SK-N-SH (cell line): ENCODE data around the gene NOB1. TPM values are rescaled to one million over a fixed set of nuclear protein-coding genes. Genes with fewer than 3 reads are reported as not detected.

ENCODE experiments used
- CTCF ChIA-PET: fragments of 300-600, 350-600 bp; formaldehyde crosslinking; extraction: SDS; loops from one replicate; lab custom pipeline; 2021; lab: Yijun Ruan, JAX
- POLR2A ChIA-PET: fragments of 350-600 bp; sonication (Branson Sonifier 250); formaldehyde crosslinking; extraction: SDS; loops from one replicate; lab custom pipeline; 2020; ENCODE audit warnings: antibody characterized with exemption, inconsistent platforms; lab: Yijun Ruan, JAX
- DNase-seq: peaks from one replicate; pipeline ENCODE4 v3.0.0; 2012
- H2AFZ ChIP-seq: fragments of 200-600 bp; sonication (generic); 2 replicates; pipeline ENCODE4 v1.8.1; 2016; ENCODE audit warnings: antibody characterized with exemption, mild to moderate bottlenecking, low read depth
- H3F3A ChIP-seq: fragments of 200-600 bp; sonication (generic); replicated peaks from 2 replicates; pipeline ENCODE3; 2016; ENCODE audit warnings: antibody characterized with exemption, mild to moderate bottlenecking; ENCODE audit not compliant: insufficient read depth
- H3K27ac ChIP-seq, 2 experiments: fragments of 200-500 bp in 1 of 2; fragments of 200-600 bp in 1 of 2; sonication (Bioruptor generic) in 1 of 2; sonication (generic), shearing (Covaris generic) in 1 of 2; 2 replicates each; pipeline versions ENCODE4 v1.5.1 to v1.6.1; 2014 to 2016; ENCODE audit warnings: low read depth in 2 of 2, inconsistent platforms in 1 of 2, low read length in 1 of 2, mild to moderate bottlenecking in 1 of 2, mixed read lengths in 1 of 2
- H3K27me3 ChIP-seq: fragments of 200-600 bp; sonication (generic), shearing (Covaris generic); 2 replicates; pipeline ENCODE4 v1.6.1; 2016; ENCODE audit warnings: mixed run types; ENCODE audit not compliant: insufficient read depth
- H3K36me3 ChIP-seq, 2 experiments: fragments of 200-500 bp in 1 of 2; fragments of 200-600 bp in 1 of 2; sonication (Bioruptor generic) in 1 of 2; sonication (generic) in 1 of 2; replicated peaks in 1 of 2; 2 replicates each; pipeline versions ENCODE3 to v1.5.1; 2014 to 2016; ENCODE audit warnings: low read length in 1 of 2, mild to moderate bottlenecking in 1 of 2; ENCODE audit not compliant: insufficient read depth in 2 of 2, control insufficient read depth in 1 of 2
- H3K4me1 ChIP-seq, 2 experiments: fragments of 200-500 bp in 1 of 2; fragments of 200-600 bp in 1 of 2; sonication (Bioruptor generic) in 1 of 2; sonication (generic), shearing (Covaris generic) in 1 of 2; 2 replicates each; pipeline versions ENCODE4 v1.5.1 to v1.6.1; 2014 to 2016; ENCODE audit warnings: low read depth in 1 of 2, low read length in 1 of 2, mixed run types in 1 of 2; ENCODE audit not compliant: insufficient read depth in 2 of 2, control insufficient read depth in 1 of 2
- H3K4me2 ChIP-seq: fragments of 200-600 bp; sonication (generic), shearing (Covaris generic); 2 replicates; pipeline ENCODE4 v1.6.1; 2017; ENCODE audit warnings: mixed run types
- H3K4me3 ChIP-seq, 2 experiments: fragments of 200-500 bp in 1 of 2; fragments of 200-600 bp in 1 of 2; sonication (Bioruptor generic) in 1 of 2; sonication (generic), shearing (Covaris generic) in 1 of 2; 2 replicates each; pipeline versions ENCODE4 v1.5.1 to v1.8.1; 2014 to 2016; ENCODE audit warnings: low read depth in 2 of 2, inconsistent platforms in 1 of 2, low read length in 1 of 2, mild to moderate bottlenecking in 1 of 2, mixed read lengths in 1 of 2, moderate library complexity in 1 of 2
- H3K79me2 ChIP-seq: fragments of 200-600 bp; sonication (generic); 2 replicates; pipeline ENCODE4 v1.8.1; 2017; ENCODE audit warnings: mild to moderate bottlenecking; ENCODE audit not compliant: insufficient read depth
- H3K9ac ChIP-seq: fragments of 200-600 bp; sonication (generic); 2 replicates; pipeline ENCODE4 v1.6.1; 2017; ENCODE audit warnings: mixed run types
- H3K9me2 ChIP-seq: fragments of 200-600 bp; sonication (generic); 2 replicates; pipeline ENCODE4 v1.6.1; 2017; ENCODE audit warnings: mixed run types
- H3K9me3 ChIP-seq: fragments of 200-600 bp; sonication (generic); 2 replicates; pipeline ENCODE4 v1.6.1; 2017; ENCODE audit warnings: mixed run types, mild to moderate bottlenecking, moderate library complexity
- H4K20me1 ChIP-seq: fragments of 200-600 bp; sonication (generic); 2 replicates; pipeline ENCODE4 v1.6.1; 2017; ENCODE audit warnings: mild to moderate bottlenecking, mixed run types; ENCODE audit not compliant: insufficient read depth
- CHD2 ChIP-seq: fragments of 150-350 bp; IDR thresholded peaks from 2 replicates; pipeline ENCODE4 v1.6.1; 2018; ENCODE audit warnings: low read length; ENCODE audit not compliant: partially characterized antibody
- EP300 ChIP-seq, 2 experiments: IDR thresholded peaks; 2 replicates each; pipeline versions ENCODE4 v1.4.0 to v1.6.1; 2012; ENCODE audit warnings: borderline replicate concordance in 1 of 2, low read depth in 1 of 2, low read length in 1 of 2
- FOSL2 ChIP-seq: IDR thresholded peaks from 2 replicates; pipeline ENCODE4 v1.4.0; 2012; ENCODE audit warnings: low read depth, mild to moderate bottlenecking, moderate library complexity, borderline replicate concordance
- MAX ChIP-seq: IDR thresholded peaks from 2 replicates; pipeline ENCODE4 v1.4.0; 2012; ENCODE audit warnings: low read depth
- NFIC ChIP-seq: IDR thresholded peaks from 2 replicates; pipeline ENCODE4 v1.4.0; 2012; ENCODE audit warnings: borderline replicate concordance
- NRF1 ChIP-seq: IDR thresholded peaks from 2 replicates; pipeline ENCODE4 v1.6.1; 2012; ENCODE audit warnings: low read depth, mild to moderate bottlenecking, low read length
- RXRA ChIP-seq: IDR thresholded peaks from 2 replicates; pipeline ENCODE4 v1.4.0; 2012; ENCODE audit warnings: low read depth, mild to moderate bottlenecking, borderline replicate concordance
- SMC3 ChIP-seq: IDR thresholded peaks from 2 replicates; pipeline ENCODE4 v1.6.1; 2012; ENCODE audit warnings: low read depth, low read length, improper control_type of control experiment
- TAF1 ChIP-seq: IDR thresholded peaks from 2 replicates; pipeline ENCODE4 v1.6.1; 2012; ENCODE audit warnings: low read depth, mild to moderate bottlenecking, low read length, moderate library complexity, borderline replicate concordance
- TCF12 ChIP-seq: IDR thresholded peaks from 2 replicates; pipeline ENCODE4 v1.4.0; 2012
- ZBTB33 ChIP-seq: IDR thresholded peaks from 2 replicates; pipeline ENCODE4 v1.4.0; 2012; ENCODE audit warnings: low read depth, borderline replicate concordance
- WGBS: methylation state at CpG from one replicate; pipeline ENCODE4 v1.1.6; 2017; ENCODE audit warnings: low lambda C conversion rate; 5-methylcytosine and 5-hydroxymethylcytosine counted together
- polyA plus RNA-seq, 3 experiments: library from polyadenylated mRNA; depleted of rRNA; stranded (reverse); fragments of >200 nt; gene quantifications; 2 replicates each; pipeline ENCODE4 v1.2.3, GENCODE V29; 2012
- TF ChIP-seq, protein P1 (sequence below): IDR thresholded peaks from 2 replicates; pipeline ENCODE4; 2012

The NOB1 gene
- polyA plus RNA-seq, 1 of the 3 experiments (the other 2 are of a cell fraction) = 86.3 TPM

- H3K36me3 ChIP-seq = peaks cover 49 to 56% of the 10 kb centered on the region in 2 experiments
- no peaks in the 10 kb centered on the region for H3K27me3 ChIP-seq
- POLR2A ChIA-PET = interaction anchor here (1.5 kb wide), 1 partner anchor 47 kb away, joined by 4 read pairs; the partner anchor contains the start of gene NOB1
- no peak overlapping the region for H2AFZ ChIP-seq
- WGBS = 88% methylated on average over 2 of the region's 2 CpGs
- peak overlapping the region in 1 of 2 experiments; percentile 12; a peak in 1 of 4 replicates for H3K27ac ChIP-seq
- TF ChIP-seq MAX (no peak), FOSL2 (no peak)
- no peaks in the 10 kb centered on the region for H3K9me3 ChIP-seq
- CTCF ChIA-PET = interaction anchor here (0.8 kb wide), 1 partner anchor 48 kb away, joined by 3 read pairs; the partner anchor contains the start of gene NOB1
- H3K4me2 ChIP-seq = no peak overlapping the region
- DNase-seq = no peak
- no peaks in the 10 kb centered on the region for H4K20me1 ChIP-seq
- peaks cover 15% of the 10 kb centered on the region for H3K79me2 ChIP-seq
- no peak overlapping the region for H3K4me3 ChIP-seq
- H3F3A ChIP-seq = peaks cover 38% of the 10 kb centered on the region
- H3K9me2 ChIP-seq = no peaks in the 10 kb centered on the region
- no peak overlapping the region for H3K9ac ChIP-seq
- peaks cover 0 to 5% of the 10 kb centered on the region in 2 experiments; a peak in 1 of 4 replicates for H3K4me1 ChIP-seq
Observed at GRCh38 chr16:69706975-69707340, 47.8 kb downstream of the NOB1 start.

- DNase-seq = no peak
- H3K4me1 ChIP-seq = peaks cover 0 to 5% of the 10 kb centered on the region in 2 experiments; a peak in 2 of 4 replicates
- H2AFZ ChIP-seq = no peak overlapping the region
- no peaks in the 10 kb centered on the region for H3K9me2 ChIP-seq
- H3F3A ChIP-seq = peaks cover 32% of the 10 kb centered on the region
- TF ChIP-seq NRF1 (no peak), TAF1 (no peak)
- no peaks in the 10 kb centered on the region for H3K9me3 ChIP-seq
- peak overlapping the region in 1 of 2 experiments; percentile 12; a peak in 1 of 4 replicates for H3K27ac ChIP-seq
- no peak overlapping the region for H3K9ac ChIP-seq
- H3K79me2 ChIP-seq = peaks cover 15% of the 10 kb centered on the region
- H3K36me3 ChIP-seq = peaks cover 52 to 54% of the 10 kb centered on the region in 2 experiments
- ChIA-PET POLR2A (interaction anchor here (1.5 kb wide), 1 partner anchor 48 kb away, joined by 4 read pairs; the partner anchor contains the start of gene NOB1), CTCF (interaction anchor here (0.8 kb wide), 1 partner anchor 48 kb away, joined by 3 read pairs; the partner anchor contains the start of gene NOB1)
- H3K4me3 ChIP-seq = no peak overlapping the region
- H3K4me2 ChIP-seq = no peak overlapping the region
- H3K27me3 ChIP-seq = no peaks in the 10 kb centered on the region
- H4K20me1 ChIP-seq = no peaks in the 10 kb centered on the region
- WGBS = 90% methylated on average over 1 of the region's 1 CpG
Observed at GRCh38 chr16:69706256-69706974, 48.3 kb downstream of the NOB1 start.

- DNase-seq = no peak
- H4K20me1 ChIP-seq = no peaks in the 10 kb centered on the region
- no peaks in the 10 kb centered on the region for H3K27me3 ChIP-seq
- POLR2A ChIA-PET = no interaction called here
- H3K4me1 ChIP-seq = peaks cover 0 to 5% of the 10 kb centered on the region in 2 experiments; a peak in 2 of 4 replicates
- peaks cover 16% of the 10 kb centered on the region for H3F3A ChIP-seq
- H3K9ac ChIP-seq = no peak overlapping the region
- peaks cover 15% of the 10 kb centered on the region for H3K79me2 ChIP-seq
- no peaks in the 10 kb centered on the region for H3K9me3 ChIP-seq
- H3K27ac ChIP-seq = peak overlapping the region in 1 of 2 experiments; percentile 6; a peak in 1 of 4 replicates
- H2AFZ ChIP-seq = no peak overlapping the region
- 72% methylated on average over 2 of the region's 2 CpGs for WGBS
- no peaks in the 10 kb centered on the region for H3K9me2 ChIP-seq
- CTCF ChIA-PET = interaction anchor here (0.7 to 3.1 kb wide), 4 partner anchors 13 to 308 kb away, joined by 3 to 15 read pairs (median 3); partner anchors contain the start of gene NOB1
- peaks cover 63 to 66% of the 10 kb centered on the region in 2 experiments for H3K36me3 ChIP-seq
- no peak overlapping the region for H3K4me3 ChIP-seq
- H3K4me2 ChIP-seq = no peak overlapping the region
- TF ChIP-seq TCF12 (no peak), RXRA (no peak), EP300 (IDR thresholded peaks at IDR 0.05; ENCODE audit: borderline replicate concordance in 1 of 2, low read depth in 1 of 2, low read length in 1 of 2) (no peak), SMC3 (no peak), NFIC (no peak), CHD2 (no peak), ZBTB33 (no peak)
- TF ChIP-seq, protein P1, sequence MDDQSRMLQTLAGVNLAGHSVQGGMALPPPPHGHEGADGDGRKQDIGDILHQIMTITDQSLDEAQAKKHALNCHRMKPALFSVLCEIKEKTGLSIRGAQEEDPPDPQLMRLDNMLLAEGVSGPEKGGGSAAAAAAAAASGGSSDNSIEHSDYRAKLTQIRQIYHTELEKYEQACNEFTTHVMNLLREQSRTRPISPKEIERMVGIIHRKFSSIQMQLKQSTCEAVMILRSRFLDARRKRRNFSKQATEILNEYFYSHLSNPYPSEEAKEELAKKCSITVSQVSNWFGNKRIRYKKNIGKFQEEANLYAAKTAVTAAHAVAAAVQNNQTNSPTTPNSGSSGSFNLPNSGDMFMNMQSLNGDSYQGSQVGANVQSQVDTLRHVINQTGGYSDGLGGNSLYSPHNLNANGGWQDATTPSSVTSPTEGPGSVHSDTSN = no peak
Observed at GRCh38 chr16:69703638-69704037, 51.1 kb downstream of the NOB1 start.
